GM21825 (cell line): Measurements from ENCODE around the gene VANGL1.
"Not testable (repeated sequence)": the region's sequence is repeated elsewhere in the genome, so short reads cannot be mapped to it uniquely, and the experiment has no call there.

ENCODE experiments used
- ATAC-seq: cut with Tn5 transposase; IDR thresholded peaks from one replicate; pipeline ENCODE4 v1.9.1; 2021; ENCODE audit warnings: mild to moderate bottlenecking, moderate library complexity; ENCODE audit not compliant: unreplicated experiment

VANGL1 gene

DNA sequence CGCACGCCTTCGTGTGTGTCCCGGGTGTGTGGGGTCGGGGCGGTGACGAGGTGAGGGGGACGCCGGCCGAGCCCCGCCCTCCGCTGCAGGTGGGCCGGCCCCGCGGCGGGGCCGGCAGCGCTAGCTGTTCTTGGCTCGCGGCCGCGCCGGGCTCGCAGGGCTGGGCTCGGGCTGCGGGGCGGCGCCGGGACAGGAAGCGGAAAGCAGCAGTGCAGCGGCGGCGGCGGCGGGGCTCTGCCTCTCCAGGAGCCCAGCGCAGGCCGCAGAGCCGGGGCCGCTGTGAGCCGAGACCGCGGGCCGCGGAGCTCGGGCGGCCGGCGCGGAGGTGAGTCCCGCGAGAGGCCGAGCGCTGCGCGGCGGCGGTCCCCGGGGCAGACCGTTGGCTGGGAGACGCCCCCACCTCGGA, at the start of gene VANGL1:
Gene VANGL1 (plus strand): TSS at position 209 of the 406 bp plus-strand sequence. CDS start 9,444 bp downstream, outside the sequence.
- peak; percentile 58 for ATAC-seq

DNA sequence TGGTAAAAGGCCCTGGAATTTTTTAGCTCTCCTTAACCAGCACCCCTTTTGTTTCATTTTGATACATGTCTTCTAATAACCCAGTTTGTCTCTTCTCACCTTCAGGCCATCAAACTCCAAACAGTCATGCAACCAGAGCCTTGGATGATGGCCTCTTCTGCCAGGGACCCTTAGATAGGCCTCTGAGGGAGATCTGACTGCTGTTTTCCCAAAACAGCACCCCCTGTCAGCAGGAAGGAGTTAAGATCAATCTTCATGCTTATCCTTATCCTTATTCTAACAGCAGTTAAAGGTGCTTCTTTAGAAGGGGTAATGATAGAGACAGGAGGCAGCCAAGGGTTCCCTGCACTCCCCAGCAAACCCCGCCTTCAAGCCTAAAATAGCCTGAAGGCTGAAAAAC, 49.5 kb upstream of the VANGL1 start:
- ATAC-seq: no peak

DNA sequence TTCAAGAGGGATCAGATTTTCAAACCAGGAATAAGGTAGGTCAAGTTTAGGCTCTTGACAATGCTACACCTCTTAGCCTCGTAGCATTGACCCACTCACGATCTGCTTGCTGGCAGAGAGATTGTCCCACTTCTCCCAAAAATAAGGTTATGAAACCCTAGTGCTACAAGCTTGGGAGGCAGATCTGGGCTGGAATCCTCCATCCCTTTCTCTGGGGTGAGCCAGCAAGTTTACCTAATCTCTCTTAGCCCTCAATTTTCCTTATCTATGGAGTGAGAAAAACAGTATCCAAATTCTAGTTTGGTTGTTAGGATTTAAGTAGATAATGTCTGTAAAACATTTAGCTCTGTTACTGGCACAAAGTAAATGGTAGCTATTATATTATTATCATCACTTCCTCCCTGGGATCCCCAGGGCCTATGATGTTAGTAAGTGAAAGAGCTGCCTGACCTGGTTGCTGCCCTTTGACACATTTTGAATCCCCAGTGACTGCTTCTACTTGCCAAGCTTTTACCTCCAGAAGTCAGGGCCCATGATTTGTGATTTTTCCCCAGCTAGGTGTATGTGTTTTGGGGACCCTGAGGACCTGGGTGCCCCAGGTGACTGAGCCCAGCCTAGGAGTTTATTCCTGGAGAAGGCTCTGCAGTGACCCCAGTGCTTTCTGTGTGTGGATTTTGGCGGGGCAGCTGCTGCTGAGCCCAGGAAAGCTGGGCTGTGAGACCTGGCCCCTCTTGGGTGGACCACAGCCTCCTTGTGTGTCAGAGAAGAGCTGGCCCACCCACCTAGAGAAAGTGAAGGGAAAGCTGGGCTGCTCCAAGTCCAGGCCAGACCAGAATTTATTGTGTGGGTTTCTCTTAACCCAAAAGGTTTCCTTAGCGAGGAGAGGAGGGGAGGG, 48.2 kb upstream of the VANGL1 start:
- ATAC-seq: no peak

DNA sequence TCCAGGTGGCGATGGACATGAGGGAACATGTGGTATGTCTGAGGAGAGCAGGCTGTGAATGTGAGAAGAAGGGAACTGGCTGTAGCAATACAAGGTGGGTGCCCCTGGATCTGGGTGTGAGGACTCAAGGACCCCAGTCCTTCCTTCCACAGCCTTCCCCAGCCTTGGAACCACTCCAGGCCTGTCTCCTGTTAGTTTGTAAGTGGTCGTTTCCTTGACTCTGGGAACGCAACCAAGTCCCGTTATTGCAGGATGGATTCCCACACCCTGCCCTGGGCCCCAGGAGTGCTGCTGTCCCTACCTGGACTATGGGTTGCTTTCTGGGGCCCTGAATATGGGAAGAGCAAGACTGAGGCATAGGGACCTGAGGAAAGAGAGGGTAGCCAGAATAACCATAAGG, 47.2 kb upstream of the VANGL1 start:
- ATAC-seq: no peak

DNA sequence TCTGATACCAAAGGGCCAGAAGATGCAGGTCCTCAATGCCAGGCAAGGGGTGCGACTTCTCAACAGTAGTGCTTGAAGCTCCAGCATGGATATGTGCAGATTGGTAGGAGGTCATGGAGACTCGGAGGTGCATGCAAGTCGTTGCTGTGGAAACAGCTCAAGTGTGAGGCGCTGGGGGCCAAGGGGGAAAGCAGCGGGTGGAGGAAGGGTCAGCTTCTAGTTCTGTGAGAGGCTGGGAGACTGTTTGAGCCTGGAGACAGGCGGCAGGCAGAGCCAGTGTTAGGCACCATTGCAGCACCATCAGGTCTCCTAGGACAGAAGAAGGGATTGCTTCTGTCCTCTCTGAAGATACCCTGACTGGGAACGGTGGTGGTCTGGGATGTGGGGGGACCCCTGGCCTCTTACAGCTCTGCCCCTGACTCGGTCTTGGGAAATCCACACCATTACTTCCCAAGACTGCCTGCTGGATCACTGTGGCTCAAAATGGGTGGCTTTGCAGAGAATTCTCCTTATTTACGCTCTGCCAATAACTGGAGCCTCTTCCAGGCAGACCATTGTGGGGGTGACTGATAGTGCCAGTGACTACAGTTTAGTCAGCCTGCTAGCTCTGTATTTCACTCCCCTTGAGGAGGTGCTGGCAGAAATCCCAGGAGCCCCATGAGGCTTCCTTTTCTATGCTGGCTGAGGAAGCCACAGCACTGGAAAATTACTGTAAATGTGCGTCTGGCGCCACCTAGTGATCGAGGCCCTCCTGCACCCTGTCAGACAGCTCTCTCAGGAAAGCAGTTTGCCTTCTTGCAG, 46.3 kb upstream of the VANGL1 start:
- no peak for ATAC-seq

DNA sequence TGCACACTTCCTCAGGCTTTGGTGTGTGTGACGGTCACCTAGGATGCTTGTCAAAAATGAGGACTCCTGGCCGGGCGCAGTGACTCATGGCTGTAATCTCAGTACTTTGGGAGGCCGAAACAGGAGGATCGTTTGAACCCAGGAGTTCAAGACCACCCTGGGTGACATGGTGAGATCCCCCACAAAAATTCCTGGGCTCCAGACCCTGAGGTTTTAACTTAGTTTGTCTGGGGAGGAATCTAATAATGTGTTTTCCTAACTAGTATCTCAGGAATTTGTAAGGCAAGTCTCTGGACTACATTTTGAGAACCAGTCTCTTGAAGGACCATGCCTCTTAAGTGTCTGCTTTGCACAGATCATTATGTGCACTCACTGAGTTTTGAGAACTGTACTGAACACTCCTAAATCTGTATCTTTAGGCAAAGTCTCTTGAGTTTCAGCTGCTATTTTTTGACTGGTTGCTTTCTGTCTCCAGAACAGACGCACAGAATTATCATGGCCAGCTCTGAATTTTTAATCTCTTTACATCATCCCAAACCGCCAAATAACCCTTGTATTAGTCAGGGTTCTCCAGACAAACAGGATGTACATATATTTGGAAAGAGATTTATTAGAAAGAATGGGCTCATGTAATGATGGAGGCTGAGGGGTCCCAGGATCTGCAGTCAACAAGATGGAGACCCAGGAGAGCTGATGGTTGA, 45.5 kb upstream of the VANGL1 start:
- no peak for ATAC-seq

DNA sequence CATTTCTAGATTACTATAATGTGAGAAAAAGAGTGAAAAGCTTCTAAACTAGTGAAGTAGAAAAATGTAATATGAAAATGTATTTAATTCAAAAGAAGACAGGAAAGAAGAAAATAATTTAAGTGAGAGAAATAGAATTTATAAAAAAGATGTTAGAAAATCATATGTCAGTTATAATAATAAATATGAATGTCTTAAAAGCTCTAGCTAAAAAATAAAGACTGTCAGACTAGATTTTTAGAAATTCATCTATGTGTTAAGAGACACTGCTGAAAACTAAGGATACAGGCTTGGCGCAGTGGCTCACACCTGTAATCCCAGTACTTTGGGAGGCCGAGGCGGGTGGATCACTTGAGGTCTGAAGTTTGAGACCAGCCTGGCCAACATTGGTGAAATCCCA, 37.3 kb upstream of the VANGL1 start:
- ATAC-seq: no peak

DNA sequence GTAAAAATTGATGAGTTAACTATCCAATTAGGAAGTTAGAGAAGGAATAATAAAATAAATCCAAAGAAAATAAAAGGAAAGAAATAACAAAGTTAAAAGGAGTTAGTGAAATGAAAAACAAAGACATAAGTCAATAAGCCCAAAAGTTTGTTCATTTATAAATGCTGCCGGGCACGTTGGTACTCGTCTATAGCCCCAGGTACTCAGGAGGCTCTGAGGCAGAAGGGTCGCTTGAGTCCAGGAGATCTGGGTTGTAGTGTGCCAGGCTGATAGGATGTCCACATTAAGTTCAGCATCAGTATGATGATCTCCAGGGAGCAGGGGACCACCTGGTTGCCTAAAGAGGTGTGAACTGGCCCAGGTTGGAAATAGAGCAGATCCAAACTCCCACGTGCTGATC, 35.5 kb upstream of the VANGL1 start:
- ATAC-seq: no peak

DNA sequence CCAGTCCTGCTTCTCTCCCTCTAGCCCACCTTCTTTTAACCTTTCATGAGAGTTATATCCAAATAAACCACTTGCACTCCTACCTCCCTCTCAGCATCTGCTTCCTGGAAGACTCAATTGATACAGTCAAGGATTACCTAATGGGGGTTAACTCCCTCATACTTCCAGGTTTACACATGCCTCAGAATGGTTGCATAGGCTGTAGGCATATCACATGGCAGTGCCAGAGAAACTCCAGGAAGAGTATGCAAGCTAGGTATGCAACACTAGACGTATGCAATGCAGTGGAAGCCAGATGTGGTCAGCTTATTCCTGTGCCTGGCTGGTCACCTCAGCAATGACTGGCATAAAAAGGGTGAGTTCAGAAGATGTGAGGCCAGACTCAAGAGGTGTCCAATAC, 32.7 kb upstream of the VANGL1 start:
- ATAC-seq: no peak

DNA sequence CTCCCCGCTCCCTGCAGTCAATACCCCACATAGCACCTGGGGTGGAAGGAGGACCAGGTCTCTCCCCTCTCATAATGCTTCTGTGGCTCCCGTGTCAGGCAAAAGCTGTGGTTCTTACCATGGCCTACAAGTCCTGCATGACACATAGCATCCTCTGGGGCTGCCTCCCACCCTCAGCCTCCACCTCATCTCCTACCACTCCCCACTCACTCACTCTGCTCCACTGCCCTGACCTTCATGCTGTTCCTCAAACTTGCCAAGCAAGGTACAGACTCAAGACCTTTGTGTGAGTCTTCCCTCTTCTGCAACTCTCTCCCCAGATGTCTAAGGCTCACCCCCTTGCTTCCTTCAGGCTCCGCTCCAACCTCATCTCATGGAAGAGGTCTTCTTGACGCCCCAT, 28.0 kb upstream of the VANGL1 start:
- no peak for ATAC-seq

DNA sequence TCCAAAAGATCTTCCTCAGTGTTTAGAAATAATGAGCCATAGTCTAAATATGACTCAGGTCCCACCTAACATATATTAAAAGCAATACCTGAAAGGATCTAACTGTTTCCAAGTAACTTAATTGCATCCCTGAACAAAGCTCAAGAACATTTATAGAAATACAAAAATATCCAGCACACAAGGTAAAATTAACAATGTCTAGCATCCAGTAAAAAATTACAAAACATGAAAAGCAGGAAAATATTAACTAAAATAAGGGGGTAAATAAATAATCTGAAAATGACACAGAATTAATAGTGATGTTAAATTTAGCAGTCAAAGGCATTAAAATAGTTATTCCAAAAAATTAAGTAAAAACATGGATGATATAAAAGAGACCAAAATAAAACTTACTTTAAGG, 21.3 kb upstream of the VANGL1 start:
- ATAC-seq: no peak

DNA sequence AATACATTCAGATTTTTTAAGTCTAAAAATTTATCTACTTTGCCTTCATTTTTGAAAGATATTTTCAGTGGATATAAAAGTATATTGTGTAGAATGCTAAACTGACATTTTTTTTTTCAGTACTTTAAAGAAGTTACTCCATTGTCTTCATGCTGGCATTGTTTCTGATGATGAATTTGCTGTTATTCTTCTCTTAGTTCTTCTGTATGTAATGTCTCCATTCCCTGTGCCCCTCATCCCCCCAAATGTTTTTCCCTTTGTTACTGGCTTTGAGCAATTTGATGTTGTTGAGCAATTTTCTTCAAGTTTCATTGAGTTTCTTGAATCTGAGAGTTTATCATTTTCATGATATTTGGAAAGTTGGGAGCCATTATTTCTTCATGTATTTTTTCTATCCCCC, 20.8 kb upstream of the VANGL1 start:
- ATAC-seq: no peak

DNA sequence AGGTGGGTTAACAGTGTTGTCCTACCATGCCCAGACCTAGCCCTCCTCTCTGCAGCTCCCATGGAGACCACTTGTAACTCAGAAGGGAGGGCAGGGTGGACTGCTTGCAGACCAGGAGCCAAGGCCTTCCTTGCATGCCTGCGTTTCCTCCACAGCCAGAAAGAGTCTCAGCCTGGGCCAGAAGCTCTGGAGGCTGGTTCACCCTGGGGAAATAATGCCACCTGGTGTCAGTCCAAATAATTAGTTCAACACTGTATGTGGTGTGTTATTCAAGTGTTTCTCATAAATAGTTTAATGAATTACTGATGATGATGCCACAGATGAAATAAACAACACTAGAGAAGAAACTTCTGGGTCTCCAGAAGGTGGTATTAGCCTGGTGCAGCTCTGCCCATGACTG, 16.9 kb upstream of the VANGL1 start:
- no peak for ATAC-seq

DNA sequence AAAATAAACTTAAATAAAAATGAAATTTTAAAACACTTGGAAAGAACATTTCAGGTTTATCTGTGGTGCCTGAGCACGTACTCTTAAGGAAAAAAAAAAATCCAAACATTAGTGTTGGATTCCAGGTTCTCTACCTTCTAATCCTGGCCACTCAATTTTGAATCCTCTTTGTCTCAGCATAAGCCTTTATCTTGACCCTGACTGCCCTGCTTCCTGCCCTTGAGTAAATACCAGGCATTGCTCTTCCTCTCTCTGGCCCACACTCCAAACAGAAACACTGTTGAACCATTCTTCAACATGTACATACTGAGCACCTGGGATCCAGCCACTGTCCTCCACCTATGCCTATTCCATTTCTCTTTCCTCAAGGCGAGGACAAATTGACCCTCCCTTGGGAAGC, 11.4 kb upstream of the VANGL1 start:
- ATAC-seq: no peak

DNA sequence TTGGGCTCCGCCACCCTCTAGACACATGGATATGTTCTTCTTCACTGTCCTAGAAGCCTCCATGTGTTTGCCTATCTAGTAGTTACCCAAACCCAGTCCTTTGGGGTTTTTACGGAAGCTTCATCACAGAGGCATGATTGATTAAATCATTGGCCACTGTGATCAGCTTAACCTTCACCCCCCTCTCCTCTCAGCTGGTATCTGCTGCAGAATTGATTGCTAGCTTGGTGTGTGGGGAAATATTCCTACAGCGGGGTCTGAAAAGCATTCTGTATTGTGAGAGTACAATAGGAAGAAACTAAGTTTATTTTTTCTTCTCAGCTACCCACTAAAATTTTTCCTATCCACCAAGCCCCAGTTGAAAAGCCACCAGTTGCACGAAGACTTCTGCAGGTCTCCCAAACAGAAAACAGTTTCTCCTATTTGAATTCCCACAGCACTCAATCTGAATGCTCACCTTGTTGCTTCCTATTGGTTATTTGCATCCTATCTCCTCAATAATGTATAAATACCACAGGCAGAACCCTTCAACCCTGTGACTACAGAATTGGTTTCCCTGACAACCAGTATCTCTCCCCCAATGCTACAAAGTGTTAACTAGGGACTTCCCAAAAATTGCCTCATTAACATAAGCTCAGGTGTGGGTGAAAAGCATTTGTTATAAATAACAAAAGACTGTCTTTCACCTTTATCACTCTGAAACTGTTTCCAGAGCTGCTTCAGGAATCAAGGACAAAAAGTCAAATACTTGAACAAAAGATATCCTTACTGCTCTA, 9.3 kb upstream of the VANGL1 start:
- ATAC-seq: no peak

DNA sequence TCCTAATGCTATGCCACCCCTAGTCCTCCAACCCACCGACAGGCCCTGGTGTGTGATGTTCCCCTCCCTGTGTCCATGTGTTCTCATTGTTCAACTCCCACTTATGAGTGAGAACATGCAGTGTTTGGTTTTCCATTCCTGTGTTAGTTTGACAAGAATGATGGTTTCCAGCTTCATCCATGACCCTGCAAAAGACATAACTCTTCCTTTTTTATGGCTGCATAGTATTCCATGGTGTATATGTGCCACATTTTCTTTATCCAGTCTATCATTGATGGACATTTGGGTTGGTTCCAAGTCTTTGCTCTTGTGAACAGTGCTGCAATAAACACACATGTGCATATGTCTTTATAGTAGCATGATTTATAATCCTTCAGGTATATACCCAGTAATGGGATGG, 8.2 kb upstream of the VANGL1 start:
- not testable (repeated sequence) for ATAC-seq

DNA sequence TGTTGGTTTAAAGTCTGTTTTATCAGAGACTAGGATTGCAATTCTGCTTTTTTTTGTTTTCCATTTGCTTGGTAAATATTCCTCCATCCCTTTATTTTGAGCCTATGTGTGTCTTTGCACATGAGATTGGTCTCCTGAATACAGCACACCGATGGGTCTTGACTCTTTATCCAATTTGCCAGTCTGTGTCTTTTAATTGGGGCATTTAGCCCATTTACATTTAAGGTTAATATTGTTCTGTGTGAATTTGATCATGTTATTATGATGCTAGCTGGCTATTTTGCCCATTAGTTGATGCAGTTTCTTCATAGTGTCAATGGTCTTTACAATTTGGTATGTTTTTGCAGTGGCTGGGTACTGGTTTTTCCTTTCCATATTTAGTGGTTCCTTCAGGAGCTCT, 4.5 kb upstream of the VANGL1 start:
- ATAC-seq: not testable (repeated sequence)

DNA sequence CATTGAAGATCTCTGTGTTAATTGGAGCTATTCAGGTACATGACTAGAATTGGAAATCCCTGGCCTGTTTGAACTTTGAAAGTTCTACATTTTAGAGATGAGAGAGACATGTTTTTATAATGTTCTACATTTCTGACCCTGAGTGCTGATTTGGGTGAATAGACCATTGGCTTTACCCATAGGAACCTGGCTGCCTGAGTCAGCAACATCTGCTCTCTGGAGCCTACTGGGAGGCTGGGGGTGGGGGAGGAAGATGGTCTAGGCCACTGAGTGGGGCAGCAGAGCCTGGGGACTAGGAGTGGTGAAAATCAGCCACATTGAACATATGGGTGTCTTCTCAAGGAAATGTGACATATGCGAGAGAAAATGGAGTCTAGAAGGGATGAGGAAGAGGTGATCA, 1.4 kb upstream of the VANGL1 start:
- ATAC-seq: no peak

DNA sequence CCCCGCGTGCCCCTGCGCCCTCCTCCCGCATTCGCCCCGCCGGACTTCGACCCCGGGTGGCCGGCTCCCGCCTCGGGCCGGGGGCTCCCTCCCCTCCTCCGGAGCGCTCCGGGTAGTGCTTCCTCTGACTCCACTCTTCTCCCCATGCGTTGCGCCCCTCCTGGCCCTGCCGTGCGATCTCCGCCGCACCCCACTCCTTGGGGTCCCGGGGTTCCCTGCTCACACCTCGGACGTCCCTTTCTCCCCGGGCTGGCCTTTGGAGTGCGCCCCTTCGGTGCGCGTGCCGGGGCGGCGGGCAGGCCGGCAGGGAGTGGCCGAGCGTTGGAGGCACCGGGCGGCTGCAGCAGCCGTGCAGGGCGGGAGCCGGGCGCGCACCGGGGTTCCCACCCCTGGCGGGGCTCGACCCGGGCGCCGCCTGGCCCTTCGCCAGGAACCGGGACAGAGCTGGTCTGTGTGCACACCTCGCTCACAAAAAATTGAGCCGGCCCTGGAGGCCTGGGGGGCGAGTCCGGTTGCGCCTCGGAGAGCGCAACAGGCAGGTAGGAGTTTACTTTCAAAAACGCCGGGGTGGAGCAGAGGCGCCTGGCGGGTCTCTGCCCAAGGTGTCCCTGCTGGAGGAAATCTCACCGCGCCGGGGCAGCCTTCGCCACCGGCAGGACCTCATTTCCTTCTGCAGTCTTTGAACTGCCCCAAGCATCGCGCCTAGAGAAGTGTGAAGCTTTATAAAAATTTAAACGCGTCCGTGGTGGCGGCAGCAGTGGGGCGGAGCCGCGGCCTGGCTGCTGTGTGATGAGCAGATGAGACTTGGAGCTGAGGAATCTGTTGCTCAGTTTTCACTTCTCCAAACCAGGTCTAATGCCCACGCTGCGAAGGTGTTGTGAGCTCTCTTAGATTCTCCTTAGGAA, 650 bp downstream of the VANGL1 start:
- ATAC-seq: peak; percentile 61

DNA sequence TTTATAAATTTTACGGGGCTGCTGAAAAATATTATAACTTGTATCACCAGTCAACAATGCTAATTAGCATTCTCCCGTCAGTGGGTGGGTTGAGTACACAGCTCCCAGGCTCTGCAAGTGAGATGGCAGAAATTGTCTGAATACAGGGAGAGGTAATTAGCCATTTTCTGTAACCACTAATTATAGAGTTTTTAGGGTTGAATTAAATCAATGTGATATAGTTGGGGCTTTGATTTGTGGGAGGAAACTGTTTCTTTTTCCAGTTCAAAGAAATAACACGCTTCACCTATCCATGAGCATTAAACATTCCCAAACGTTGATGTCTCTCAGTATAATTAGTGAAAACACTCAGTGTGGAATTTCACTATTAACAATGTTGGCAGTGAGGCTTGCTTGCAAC, 1.5 kb downstream of the VANGL1 start:
- no peak for ATAC-seq
